Measurements from ENCODE around the gene TMPRSS4.

TMPRSS4 gene

DNA sequence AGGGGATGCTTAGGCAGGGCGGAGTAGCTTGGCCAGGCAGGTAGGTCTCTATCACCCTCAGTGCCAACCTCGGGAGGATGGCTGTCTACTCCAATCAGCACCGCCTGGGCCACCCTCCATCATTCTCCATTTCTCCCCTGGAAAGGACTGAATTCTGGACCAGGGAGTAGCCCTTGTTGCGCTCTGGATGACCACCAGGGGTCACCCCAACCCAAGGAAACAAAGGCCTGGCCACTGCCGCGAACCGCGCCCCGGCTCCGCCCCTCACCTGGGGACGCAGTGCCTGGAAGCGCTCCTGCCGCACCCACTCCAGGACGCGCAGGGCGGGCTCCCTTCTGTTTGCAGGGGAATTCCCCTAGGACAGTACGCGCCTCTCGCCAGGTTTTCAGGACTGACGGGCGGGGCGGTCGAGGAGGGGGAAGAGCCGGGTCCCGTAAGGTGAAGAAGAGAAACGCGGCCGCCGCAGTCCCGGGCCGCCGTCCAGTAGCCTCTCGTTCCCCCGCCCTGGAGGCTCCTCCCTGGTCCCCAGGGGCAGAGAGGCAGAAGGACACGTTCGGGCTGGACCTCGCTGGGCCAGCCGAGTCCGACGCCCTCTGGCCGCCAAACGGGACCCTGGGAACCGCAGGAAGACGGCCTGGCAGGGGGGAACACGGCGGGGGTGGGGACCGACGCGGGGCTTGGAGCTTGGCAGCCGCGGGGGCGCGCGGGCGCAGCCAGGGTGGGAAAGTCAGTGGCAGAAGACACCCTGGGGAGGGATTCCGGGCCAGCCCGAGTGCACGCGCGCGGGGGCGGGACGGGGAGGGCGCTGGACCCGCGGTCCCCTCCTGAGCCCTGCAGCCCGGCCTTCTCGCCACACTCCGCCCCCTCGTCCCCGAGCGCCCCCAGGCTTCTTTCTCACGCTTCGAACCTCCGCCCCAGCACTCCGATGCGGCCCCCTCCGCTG lies 68.7 kb downstream of the TMPRSS4 start:
- peak; percentile 39 for DNase-seq (ENCODE audit: low read depth, low spot score)
- TF ChIP-seq CTCF (IDR thresholded peaks at IDR 0.05; ENCODE audit: low read depth, low read length), result peak; percentile 85
- in situ Hi-C loops (cut with HindIII; ENCODE audit: low sequenced_read_pairs), result no loop called here
- H3K4me3 ChIP-seq (ENCODE audit: low read depth, low read length), result peak overlapping the region; percentile 48

DNA sequence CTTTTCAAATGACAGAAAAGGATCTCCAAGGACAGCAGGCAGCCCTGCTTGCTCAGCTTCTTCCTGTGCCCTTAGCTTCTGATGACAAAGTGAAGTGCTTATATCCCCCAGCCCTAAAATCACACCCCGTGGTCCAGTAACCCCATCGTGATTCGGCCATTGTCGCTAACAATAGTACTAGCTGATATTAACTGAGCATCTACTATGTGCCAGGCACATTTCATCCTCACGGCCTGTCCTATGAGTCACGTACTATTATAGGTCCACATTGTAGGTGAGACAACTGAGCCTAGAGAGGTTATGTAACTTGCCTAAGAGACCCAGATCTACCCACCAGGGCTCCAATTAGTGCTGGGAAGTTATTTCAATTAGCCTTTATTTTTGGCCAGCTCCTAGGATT lies 69.7 kb downstream of the TMPRSS4 start:
- DNase-seq (ENCODE audit: low read depth, low spot score), result no peak
- no peak for TF ChIP-seq CTCF (IDR thresholded peaks at IDR 0.05; ENCODE audit: low read depth, low read length)
- H3K4me3 ChIP-seq (ENCODE audit: low read depth, low read length), result no peak overlapping the region
- in situ Hi-C loops (cut with HindIII; ENCODE audit: low sequenced_read_pairs), result no loop called here

DNA sequence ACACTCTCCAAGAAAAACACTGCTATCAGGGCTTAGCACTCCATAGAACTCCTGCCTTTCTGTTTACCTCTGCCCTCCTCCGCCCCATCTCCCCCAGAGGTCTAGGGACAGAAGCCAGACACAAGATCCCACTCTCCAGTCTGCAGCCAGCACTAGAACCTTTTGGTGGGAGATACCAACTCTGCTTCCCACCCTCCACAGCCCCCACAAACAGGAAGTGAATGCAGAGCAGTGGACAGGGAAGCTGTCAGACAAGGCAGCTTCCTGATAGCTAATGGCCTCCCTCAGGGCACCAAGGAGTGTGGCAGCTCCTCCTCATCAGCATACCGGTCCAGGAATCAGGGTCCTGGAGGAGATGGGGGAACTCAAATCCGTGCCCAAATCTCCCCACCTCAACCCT lies 70.6 kb downstream of the TMPRSS4 start:
- no peak for DNase-seq (ENCODE audit: low read depth, low spot score)
- in situ Hi-C loops (cut with HindIII; ENCODE audit: low sequenced_read_pairs), result no loop called here
- no peak for TF ChIP-seq CTCF (IDR thresholded peaks at IDR 0.05; ENCODE audit: low read depth, low read length)
- H3K4me3 ChIP-seq (ENCODE audit: low read depth, low read length), result no peak overlapping the region

DNA sequence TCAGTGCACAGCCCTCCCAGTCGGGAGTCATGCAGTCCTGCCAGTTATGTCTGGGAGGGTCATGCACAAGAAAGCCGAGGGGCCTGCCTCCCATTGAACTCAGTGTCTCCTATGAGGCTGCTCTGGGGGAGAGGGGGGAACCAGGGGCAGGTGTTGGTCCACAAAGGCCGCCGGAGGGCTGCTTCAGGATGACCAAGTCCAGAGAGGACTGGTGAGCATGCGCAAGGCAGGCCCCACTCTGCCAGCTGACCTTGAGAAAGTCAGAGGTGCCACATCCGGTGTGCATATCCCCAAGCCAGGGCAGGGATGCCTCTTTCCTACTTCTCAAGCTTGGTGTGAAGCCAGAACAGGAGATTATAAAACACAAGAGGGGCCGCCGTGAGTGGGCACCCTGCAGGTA lies 71.4 kb downstream of the TMPRSS4 start:
- H3K4me3 ChIP-seq (ENCODE audit: low read depth, low read length), result no peak overlapping the region
- in situ Hi-C loops (cut with HindIII; ENCODE audit: low sequenced_read_pairs), result no loop called here
- TF ChIP-seq CTCF (IDR thresholded peaks at IDR 0.05; ENCODE audit: low read depth, low read length), result no peak
- no peak for DNase-seq (ENCODE audit: low read depth, low spot score)

GRCh38 chr11:118148856-118149255 lies 72.0 kb downstream of the TMPRSS4 start:
- in situ Hi-C loops (cut with HindIII; ENCODE audit: low sequenced_read_pairs), result no loop called here
- no peak overlapping the region for H3K4me3 ChIP-seq (ENCODE audit: low read depth, low read length)
- DNase-seq (ENCODE audit: low read depth, low spot score), result no peak
- TF ChIP-seq CTCF (IDR thresholded peaks at IDR 0.05; ENCODE audit: low read depth, low read length), result no peak

DNA sequence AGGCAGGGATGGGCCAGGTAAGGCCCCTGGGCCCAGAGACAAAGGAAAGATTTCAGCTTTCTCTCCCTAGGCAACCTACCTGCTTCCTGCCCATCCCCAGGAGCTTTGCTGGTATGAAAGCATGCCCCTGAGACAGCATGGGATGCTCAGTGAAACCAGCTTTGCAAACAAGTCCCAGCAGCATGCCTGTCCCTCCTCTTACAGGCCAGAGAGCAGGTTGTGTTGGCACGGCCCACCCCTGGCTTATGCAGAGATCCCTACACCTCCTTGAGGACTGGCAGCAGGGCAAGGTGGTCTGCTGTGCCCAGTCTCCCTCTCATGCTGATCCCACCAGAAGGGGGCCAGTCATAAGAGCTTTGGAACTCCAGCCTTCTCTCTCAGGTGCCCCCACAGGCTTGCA lies 72.6 kb downstream of the TMPRSS4 start:
- no peak for DNase-seq (ENCODE audit: low read depth, low spot score)
- in situ Hi-C loops (cut with HindIII; ENCODE audit: low sequenced_read_pairs), result no loop called here
- no peak overlapping the region for H3K4me3 ChIP-seq (ENCODE audit: low read depth, low read length)
- TF ChIP-seq CTCF (IDR thresholded peaks at IDR 0.05; ENCODE audit: low read depth, low read length), result no peak
